SK-N-SH (cell line): ENCODE measurements around the gene GPC5. TPM values are rescaled to one million over a fixed set of nuclear protein-coding genes. Genes with fewer than 3 reads are reported as not detected.
A peak's percentile ranks its signal among the peaks of the same experiment; 100 is the strongest.

ENCODE experiments used
- CTCF ChIA-PET: fragments of 300-600, 350-600 bp; formaldehyde crosslinking; extraction: SDS; loops from one replicate; lab custom pipeline; 2021; lab: Yijun Ruan, JAX
- POLR2A ChIA-PET: fragments of 350-600 bp; sonication (Branson Sonifier 250); formaldehyde crosslinking; extraction: SDS; loops from one replicate; lab custom pipeline; 2020; ENCODE audit warnings: antibody characterized with exemption, inconsistent platforms; lab: Yijun Ruan, JAX
- DNase-seq: peaks from one replicate; pipeline ENCODE4 v3.0.0; 2012
- H2AFZ ChIP-seq: fragments of 200-600 bp; sonication (generic); 2 replicates; pipeline ENCODE4 v1.8.1; 2016; ENCODE audit warnings: antibody characterized with exemption, mild to moderate bottlenecking, low read depth
- H3F3A ChIP-seq: fragments of 200-600 bp; sonication (generic); replicated peaks from 2 replicates; pipeline ENCODE3; 2016; ENCODE audit warnings: antibody characterized with exemption, mild to moderate bottlenecking; ENCODE audit not compliant: insufficient read depth
- H3K27ac ChIP-seq, 2 experiments: fragments of 200-500 bp in 1 of 2; fragments of 200-600 bp in 1 of 2; sonication (Bioruptor generic) in 1 of 2; sonication (generic), shearing (Covaris generic) in 1 of 2; 2 replicates each; pipeline versions ENCODE4 v1.5.1 to v1.6.1; 2014 to 2016; ENCODE audit warnings: low read depth in 2 of 2, inconsistent platforms in 1 of 2, low read length in 1 of 2, mild to moderate bottlenecking in 1 of 2, mixed read lengths in 1 of 2
- H3K27me3 ChIP-seq: fragments of 200-600 bp; sonication (generic), shearing (Covaris generic); 2 replicates; pipeline ENCODE4 v1.6.1; 2016; ENCODE audit warnings: mixed run types; ENCODE audit not compliant: insufficient read depth
- H3K36me3 ChIP-seq, 2 experiments: fragments of 200-500 bp in 1 of 2; fragments of 200-600 bp in 1 of 2; sonication (Bioruptor generic) in 1 of 2; sonication (generic) in 1 of 2; replicated peaks in 1 of 2; 2 replicates each; pipeline versions ENCODE3 to v1.5.1; 2014 to 2016; ENCODE audit warnings: low read length in 1 of 2, mild to moderate bottlenecking in 1 of 2; ENCODE audit not compliant: insufficient read depth in 2 of 2, control insufficient read depth in 1 of 2
- H3K4me1 ChIP-seq, 2 experiments: fragments of 200-500 bp in 1 of 2; fragments of 200-600 bp in 1 of 2; sonication (Bioruptor generic) in 1 of 2; sonication (generic), shearing (Covaris generic) in 1 of 2; 2 replicates each; pipeline versions ENCODE4 v1.5.1 to v1.6.1; 2014 to 2016; ENCODE audit warnings: low read depth in 1 of 2, low read length in 1 of 2, mixed run types in 1 of 2; ENCODE audit not compliant: insufficient read depth in 2 of 2, control insufficient read depth in 1 of 2
- H3K4me2 ChIP-seq: fragments of 200-600 bp; sonication (generic), shearing (Covaris generic); 2 replicates; pipeline ENCODE4 v1.6.1; 2017; ENCODE audit warnings: mixed run types
- H3K4me3 ChIP-seq, 2 experiments: fragments of 200-500 bp in 1 of 2; fragments of 200-600 bp in 1 of 2; sonication (Bioruptor generic) in 1 of 2; sonication (generic), shearing (Covaris generic) in 1 of 2; 2 replicates each; pipeline versions ENCODE4 v1.5.1 to v1.8.1; 2014 to 2016; ENCODE audit warnings: low read depth in 2 of 2, inconsistent platforms in 1 of 2, low read length in 1 of 2, mild to moderate bottlenecking in 1 of 2, mixed read lengths in 1 of 2, moderate library complexity in 1 of 2
- H3K79me2 ChIP-seq: fragments of 200-600 bp; sonication (generic); 2 replicates; pipeline ENCODE4 v1.8.1; 2017; ENCODE audit warnings: mild to moderate bottlenecking; ENCODE audit not compliant: insufficient read depth
- H3K9ac ChIP-seq: fragments of 200-600 bp; sonication (generic); 2 replicates; pipeline ENCODE4 v1.6.1; 2017; ENCODE audit warnings: mixed run types
- H3K9me2 ChIP-seq: fragments of 200-600 bp; sonication (generic); 2 replicates; pipeline ENCODE4 v1.6.1; 2017; ENCODE audit warnings: mixed run types
- H3K9me3 ChIP-seq: fragments of 200-600 bp; sonication (generic); 2 replicates; pipeline ENCODE4 v1.6.1; 2017; ENCODE audit warnings: mixed run types, mild to moderate bottlenecking, moderate library complexity
- H4K20me1 ChIP-seq: fragments of 200-600 bp; sonication (generic); 2 replicates; pipeline ENCODE4 v1.6.1; 2017; ENCODE audit warnings: mild to moderate bottlenecking, mixed run types; ENCODE audit not compliant: insufficient read depth
- CHD2 ChIP-seq: fragments of 150-350 bp; IDR thresholded peaks from 2 replicates; pipeline ENCODE4 v1.6.1; 2018; ENCODE audit warnings: low read length; ENCODE audit not compliant: partially characterized antibody
- CTCF ChIP-seq: fragments of 200-600 bp; sonication (generic); IDR thresholded peaks from 2 replicates; pipeline ENCODE4 v1.6.1; 2017; ENCODE audit warnings: antibody characterized with exemption, mild to moderate bottlenecking, moderate library complexity
- EP300 ChIP-seq, 2 experiments: IDR thresholded peaks; 2 replicates each; pipeline versions ENCODE4 v1.4.0 to v1.6.1; 2012; ENCODE audit warnings: borderline replicate concordance in 1 of 2, low read depth in 1 of 2, low read length in 1 of 2
- EZH2phosphoT487 ChIP-seq: fragments of 200-600 bp; sonication (generic); IDR thresholded peaks from 2 replicates; pipeline ENCODE4 v1.6.1; 2017; ENCODE audit warnings: low read depth, mixed run types, mild to moderate bottlenecking, antibody characterized with exemption, moderate library complexity, borderline replicate concordance
- FOSL2 ChIP-seq: IDR thresholded peaks from 2 replicates; pipeline ENCODE4 v1.4.0; 2012; ENCODE audit warnings: low read depth, mild to moderate bottlenecking, moderate library complexity, borderline replicate concordance
- FOXJ3 ChIP-seq: sonication (generic); formaldehyde crosslinking; IDR thresholded peaks from 2 replicates; pipeline ENCODE4 v1.5.1; 2020; ENCODE audit warnings: mild to moderate bottlenecking, missing genetic modification reagents
- FOXM1 ChIP-seq: IDR thresholded peaks from 2 replicates; pipeline ENCODE4 v1.4.0; 2012; ENCODE audit warnings: low read depth, mild to moderate bottlenecking
- GATA2 ChIP-seq: sonication (generic); formaldehyde crosslinking; IDR thresholded peaks from 2 replicates; pipeline ENCODE4 v1.5.0; 2020; ENCODE audit warnings: mild to moderate bottlenecking, missing genetic modification reagents
- MAX ChIP-seq: IDR thresholded peaks from 2 replicates; pipeline ENCODE4 v1.4.0; 2012; ENCODE audit warnings: low read depth
- NFIC ChIP-seq: IDR thresholded peaks from 2 replicates; pipeline ENCODE4 v1.4.0; 2012; ENCODE audit warnings: borderline replicate concordance
- NRF1 ChIP-seq: IDR thresholded peaks from 2 replicates; pipeline ENCODE4 v1.6.1; 2012; ENCODE audit warnings: low read depth, mild to moderate bottlenecking, low read length
- RAD21 ChIP-seq: IDR thresholded peaks from 2 replicates; pipeline ENCODE4 v1.6.1; 2012; ENCODE audit warnings: mild to moderate bottlenecking, low read length
- RCOR1 ChIP-seq: fragments of 150-350 bp; IDR thresholded peaks from 2 replicates; pipeline ENCODE4 v1.6.1; 2017; ENCODE audit warnings: antibody characterized with exemption, low read length
- RXRA ChIP-seq: IDR thresholded peaks from 2 replicates; pipeline ENCODE4 v1.4.0; 2012; ENCODE audit warnings: low read depth, mild to moderate bottlenecking, borderline replicate concordance
- SIN3A ChIP-seq: IDR thresholded peaks from 2 replicates; pipeline ENCODE4 v1.6.1; 2012; ENCODE audit warnings: low read depth, mild to moderate bottlenecking, low read length, moderate library complexity, borderline replicate concordance
- SMC3 ChIP-seq: IDR thresholded peaks from 2 replicates; pipeline ENCODE4 v1.6.1; 2012; ENCODE audit warnings: low read depth, low read length, improper control_type of control experiment
- TAF1 ChIP-seq: IDR thresholded peaks from 2 replicates; pipeline ENCODE4 v1.6.1; 2012; ENCODE audit warnings: low read depth, mild to moderate bottlenecking, low read length, moderate library complexity, borderline replicate concordance
- TCF12 ChIP-seq: IDR thresholded peaks from 2 replicates; pipeline ENCODE4 v1.4.0; 2012
- TEAD4 ChIP-seq: IDR thresholded peaks from 2 replicates; pipeline ENCODE4 v1.4.0; 2012; ENCODE audit warnings: mild to moderate bottlenecking, borderline replicate concordance; ENCODE audit not compliant: insufficient read depth
- YY1 ChIP-seq: IDR thresholded peaks from 2 replicates; pipeline ENCODE4 v1.4.0; 2012; ENCODE audit warnings: low read depth, mild to moderate bottlenecking
- WGBS: methylation state at CpG from one replicate; pipeline ENCODE4 v1.1.6; 2017; ENCODE audit warnings: low lambda C conversion rate; 5-methylcytosine and 5-hydroxymethylcytosine counted together
- polyA plus RNA-seq, 3 experiments: library from polyadenylated mRNA; depleted of rRNA; stranded (reverse); fragments of >200 nt; gene quantifications; 2 replicates each; pipeline ENCODE4 v1.2.3, GENCODE V29; 2012
- TF ChIP-seq, protein P1 (sequence below): IDR thresholded peaks from 2 replicates; pipeline ENCODE4; 2012
- TF ChIP-seq, protein P2 (sequence below): IDR thresholded peaks from 2 replicates; pipeline ENCODE4 v1.6.1; 2012; ENCODE audit warnings: mild to moderate bottlenecking, low read depth, low read length, moderate library complexity
- TF ChIP-seq, protein P3 (sequence below): fragments of 150-350 bp; IDR thresholded peaks from 2 replicates; pipeline ENCODE4 v1.6.1; 2017; ENCODE audit warnings: antibody characterized with exemption, low read length, low read depth, borderline replicate concordance

GPC5 gene
- polyA plus RNA-seq, 1 of the 3 experiments (the other 2 are of a cell fraction) = 0.03 TPM

- ChIA-PET POLR2A (no interaction called here), CTCF (interaction anchor here (1.0 kb wide), 1 partner anchor 15 kb away, joined by 3 read pairs; no protein-coding TSS in a partner anchor)
- H3K9me2 ChIP-seq = no peaks in the 10 kb centered on the region
- no peaks in the 10 kb centered on the region for H3K79me2 ChIP-seq
- peak; percentile 20 for DNase-seq
- H2AFZ ChIP-seq = no peak overlapping the region
- no peaks in the 10 kb centered on the region for H3K27me3 ChIP-seq
- H3K4me2 ChIP-seq = no peak overlapping the region
- H4K20me1 ChIP-seq = no peaks in the 10 kb centered on the region
- WGBS = 71% methylated on average over 1 of the region's 1 CpG
- H3F3A ChIP-seq = no peaks in the 10 kb centered on the region
- no peaks in the 10 kb centered on the region for H3K36me3 ChIP-seq
- H3K4me1 ChIP-seq = no peaks in the 10 kb centered on the region
- no peak for TF ChIP-seq YY1
- TF ChIP-seq, protein P1, sequence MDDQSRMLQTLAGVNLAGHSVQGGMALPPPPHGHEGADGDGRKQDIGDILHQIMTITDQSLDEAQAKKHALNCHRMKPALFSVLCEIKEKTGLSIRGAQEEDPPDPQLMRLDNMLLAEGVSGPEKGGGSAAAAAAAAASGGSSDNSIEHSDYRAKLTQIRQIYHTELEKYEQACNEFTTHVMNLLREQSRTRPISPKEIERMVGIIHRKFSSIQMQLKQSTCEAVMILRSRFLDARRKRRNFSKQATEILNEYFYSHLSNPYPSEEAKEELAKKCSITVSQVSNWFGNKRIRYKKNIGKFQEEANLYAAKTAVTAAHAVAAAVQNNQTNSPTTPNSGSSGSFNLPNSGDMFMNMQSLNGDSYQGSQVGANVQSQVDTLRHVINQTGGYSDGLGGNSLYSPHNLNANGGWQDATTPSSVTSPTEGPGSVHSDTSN = no peak
- no peak for TF ChIP-seq TCF12
- TF ChIP-seq RAD21 = peak; percentile 55
- no peak for TF ChIP-seq EP300 (IDR thresholded peaks at IDR 0.05; ENCODE audit: borderline replicate concordance in 1 of 2, low read depth in 1 of 2, low read length in 1 of 2)
- no peak for TF ChIP-seq GATA2 (CRISPR knock-in tag)
- TF ChIP-seq SMC3 = peak; percentile 32
- peak; percentile 47 for TF ChIP-seq CTCF
- TF ChIP-seq EZH2phosphoT487 = no peak
- TF ChIP-seq TAF1 = no peak
- TF ChIP-seq MAX = no peak
- TF ChIP-seq, protein P2, sequence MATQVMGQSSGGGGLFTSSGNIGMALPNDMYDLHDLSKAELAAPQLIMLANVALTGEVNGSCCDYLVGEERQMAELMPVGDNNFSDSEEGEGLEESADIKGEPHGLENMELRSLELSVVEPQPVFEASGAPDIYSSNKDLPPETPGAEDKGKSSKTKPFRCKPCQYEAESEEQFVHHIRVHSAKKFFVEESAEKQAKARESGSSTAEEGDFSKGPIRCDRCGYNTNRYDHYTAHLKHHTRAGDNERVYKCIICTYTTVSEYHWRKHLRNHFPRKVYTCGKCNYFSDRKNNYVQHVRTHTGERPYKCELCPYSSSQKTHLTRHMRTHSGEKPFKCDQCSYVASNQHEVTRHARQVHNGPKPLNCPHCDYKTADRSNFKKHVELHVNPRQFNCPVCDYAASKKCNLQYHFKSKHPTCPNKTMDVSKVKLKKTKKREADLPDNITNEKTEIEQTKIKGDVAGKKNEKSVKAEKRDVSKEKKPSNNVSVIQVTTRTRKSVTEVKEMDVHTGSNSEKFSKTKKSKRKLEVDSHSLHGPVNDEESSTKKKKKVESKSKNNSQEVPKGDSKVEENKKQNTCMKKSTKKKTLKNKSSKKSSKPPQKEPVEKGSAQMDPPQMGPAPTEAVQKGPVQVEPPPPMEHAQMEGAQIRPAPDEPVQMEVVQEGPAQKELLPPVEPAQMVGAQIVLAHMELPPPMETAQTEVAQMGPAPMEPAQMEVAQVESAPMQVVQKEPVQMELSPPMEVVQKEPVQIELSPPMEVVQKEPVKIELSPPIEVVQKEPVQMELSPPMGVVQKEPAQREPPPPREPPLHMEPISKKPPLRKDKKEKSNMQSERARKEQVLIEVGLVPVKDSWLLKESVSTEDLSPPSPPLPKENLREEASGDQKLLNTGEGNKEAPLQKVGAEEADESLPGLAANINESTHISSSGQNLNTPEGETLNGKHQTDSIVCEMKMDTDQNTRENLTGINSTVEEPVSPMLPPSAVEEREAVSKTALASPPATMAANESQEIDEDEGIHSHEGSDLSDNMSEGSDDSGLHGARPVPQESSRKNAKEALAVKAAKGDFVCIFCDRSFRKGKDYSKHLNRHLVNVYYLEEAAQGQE = no peak
- TF ChIP-seq, protein P3, sequence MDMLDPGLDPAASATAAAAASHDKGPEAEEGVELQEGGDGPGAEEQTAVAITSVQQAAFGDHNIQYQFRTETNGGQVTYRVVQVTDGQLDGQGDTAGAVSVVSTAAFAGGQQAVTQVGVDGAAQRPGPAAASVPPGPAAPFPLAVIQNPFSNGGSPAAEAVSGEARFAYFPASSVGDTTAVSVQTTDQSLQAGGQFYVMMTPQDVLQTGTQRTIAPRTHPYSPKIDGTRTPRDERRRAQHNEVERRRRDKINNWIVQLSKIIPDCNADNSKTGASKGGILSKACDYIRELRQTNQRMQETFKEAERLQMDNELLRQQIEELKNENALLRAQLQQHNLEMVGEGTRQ = no peak
- TF ChIP-seq TEAD4 = no peak
- no peak for TF ChIP-seq RCOR1
- TF ChIP-seq NRF1 = no peak
- no peak for TF ChIP-seq CHD2
- no peak for TF ChIP-seq NFIC
- no peak for TF ChIP-seq RXRA
- TF ChIP-seq FOXJ3 (CRISPR knock-in tag) = no peak
- TF ChIP-seq FOSL2 = no peak
- TF ChIP-seq FOXM1 = no peak
- TF ChIP-seq SIN3A = no peak
- H3K9me3 ChIP-seq = no peaks in the 10 kb centered on the region
- no peak overlapping the region for H3K27ac ChIP-seq
- no peak overlapping the region for H3K9ac ChIP-seq
- no peak overlapping the region for H3K4me3 ChIP-seq
These were observed 956.8 kb downstream of the GPC5 start for GRCh38 chr13:92355213-92355612.
